WTC11 (cell line): ENCODE results near the gene TRAPPC11. TPM values are rescaled to one million over a fixed set of nuclear protein-coding genes. Genes with fewer than 3 reads are reported as not detected.

Experiments
- ATAC-seq: fragments of 200-7000 bp; cut with Tn5 transposase; 2 replicates; pipeline ENCODE4 v1.10.0; 2021; ENCODE audit warnings: mild to moderate bottlenecking, moderate library complexity
- CTCF ChIA-PET: fragments of 300-600 bp; sonication (Branson Sonifier 250); formaldehyde crosslinking; loops from one replicate; lab custom pipeline; 2021; ENCODE audit warnings: antibody characterized with exemption; lab: Charles Lee
- POLR2A ChIA-PET: fragments of 350-600 bp; sonication (Branson Sonifier 250); formaldehyde crosslinking; loops from one replicate; lab custom pipeline; 2021; ENCODE audit warnings: antibody characterized with exemption; lab: Charles Lee
- DNase-seq: peaks from one replicate; pipeline ENCODE4 v3.0.0; 2021; ENCODE audit warnings: low spot score
- H3K27ac Mint-ChIP-seq: 2 replicates; pipeline ENCODE4 v1.8.0; 2021; ENCODE audit warnings: mixed read lengths
- H3K27me3 Mint-ChIP-seq: 2 replicates; pipeline ENCODE4 v1.8.0; 2021; ENCODE audit warnings: low read depth, mild to moderate bottlenecking, moderate library complexity, mixed read lengths
- H3K36me3 Mint-ChIP-seq: 2 replicates; pipeline ENCODE4 v1.8.0; 2021; ENCODE audit warnings: mixed read lengths
- H3K4me1 Mint-ChIP-seq: 2 replicates; pipeline ENCODE4 v1.8.0; 2022; ENCODE audit warnings: mixed read lengths
- H3K4me3 Mint-ChIP-seq: 2 replicates; pipeline ENCODE4 v1.8.0; 2021; ENCODE audit warnings: mild to moderate bottlenecking, moderate library complexity, mixed read lengths
- H3K9me3 Mint-ChIP-seq: 2 replicates; pipeline ENCODE4 v1.8.0; 2021; ENCODE audit warnings: mixed read lengths
- CREB1 ChIP-seq: sonication (generic); formaldehyde crosslinking; IDR thresholded peaks from 2 replicates; pipeline ENCODE4 v1.8.0; 2023; ENCODE audit warnings: mild to moderate bottlenecking, missing genetic modification reagents
- MXD4 ChIP-seq: fragments of 250-450 bp; sonication (Bioruptor Pico); IDR thresholded peaks from 2 replicates; pipeline ENCODE4 v1.8.0; 2021; ENCODE audit warnings: mild to moderate bottlenecking, moderate library complexity, borderline replicate concordance
- MYBL2 ChIP-seq: sonication (generic); formaldehyde crosslinking; IDR thresholded peaks from 2 replicates; pipeline ENCODE4 v1.8.1; 2023; ENCODE audit warnings: mild to moderate bottlenecking, moderate library complexity, missing genetic modification reagents
- NFE2L1 ChIP-seq: sonication (generic); formaldehyde crosslinking; IDR thresholded peaks from 2 replicates; pipeline ENCODE4 v1.8.1; 2023; ENCODE audit warnings: missing genetic modification reagents
- OVOL2 ChIP-seq: fragments of 250-450 bp; sonication (Bioruptor Pico); IDR thresholded peaks from 2 replicates; pipeline ENCODE4 v1.9.0; 2021; ENCODE audit warnings: mild to moderate bottlenecking, borderline replicate concordance
- RELA ChIP-seq: sonication (generic); formaldehyde crosslinking; IDR thresholded peaks from 2 replicates; pipeline ENCODE4 v1.8.1; 2022; ENCODE audit warnings: missing genetic modification reagents, mild to moderate bottlenecking, borderline replicate concordance
- TEAD1 ChIP-seq: sonication (generic); formaldehyde crosslinking; IDR thresholded peaks from 2 replicates; pipeline ENCODE4 v1.8.0; 2022; ENCODE audit warnings: mild to moderate bottlenecking, missing genetic modification reagents
- ZBTB21 ChIP-seq: sonication (generic); formaldehyde crosslinking; IDR thresholded peaks from 2 replicates; pipeline ENCODE4 v1.8.1; 2023; ENCODE audit warnings: mild to moderate bottlenecking, missing genetic modification reagents, borderline replicate concordance
- ZNF671 ChIP-seq: fragments of 250-450 bp; sonication (Bioruptor Pico); IDR thresholded peaks from 2 replicates; pipeline ENCODE4 v1.8.0; 2021; ENCODE audit warnings: mild to moderate bottlenecking
- total RNA-seq: library from RNA; stranded (reverse); gene quantifications from 3 replicates; pipeline ENCODE4 v1.2.3, GENCODE V29; 2021
- TF ChIP-seq, protein P1 (sequence below): fragments of 250-450 bp; sonication (Bioruptor Pico); IDR thresholded peaks from 2 replicates; pipeline ENCODE4 v1.8.0; 2021; ENCODE audit warnings: mild to moderate bottlenecking
- TF ChIP-seq, protein P2 (sequence below): fragments of 250-450 bp; sonication (Bioruptor Pico); IDR thresholded peaks from 2 replicates; pipeline ENCODE4 v1.9.0; 2021; ENCODE audit warnings: mild to moderate bottlenecking
- TF ChIP-seq, protein P3 (sequence below): sonication (generic); formaldehyde crosslinking; IDR thresholded peaks from 2 replicates; pipeline ENCODE4 v1.8.1; 2022; ENCODE audit warnings: missing genetic modification reagents, borderline replicate concordance
- TF ChIP-seq, protein P4 (sequence below): sonication (generic); formaldehyde crosslinking; conservative IDR thresholded peaks from 2 replicates; pipeline ENCODE4 v1.8.1; 2023; ENCODE audit warnings: mild to moderate bottlenecking, low read depth, missing genetic modification reagents, moderate library complexity
- TF ChIP-seq, protein P5 (sequence below): sonication (generic); formaldehyde crosslinking; IDR thresholded peaks from 2 replicates; pipeline ENCODE4 v1.8.0; 2022; ENCODE audit warnings: mild to moderate bottlenecking, missing genetic modification reagents

The TRAPPC11 gene
- total RNA-seq, 1 experiment from 2014 or later = 33.6 TPM

DNA sequence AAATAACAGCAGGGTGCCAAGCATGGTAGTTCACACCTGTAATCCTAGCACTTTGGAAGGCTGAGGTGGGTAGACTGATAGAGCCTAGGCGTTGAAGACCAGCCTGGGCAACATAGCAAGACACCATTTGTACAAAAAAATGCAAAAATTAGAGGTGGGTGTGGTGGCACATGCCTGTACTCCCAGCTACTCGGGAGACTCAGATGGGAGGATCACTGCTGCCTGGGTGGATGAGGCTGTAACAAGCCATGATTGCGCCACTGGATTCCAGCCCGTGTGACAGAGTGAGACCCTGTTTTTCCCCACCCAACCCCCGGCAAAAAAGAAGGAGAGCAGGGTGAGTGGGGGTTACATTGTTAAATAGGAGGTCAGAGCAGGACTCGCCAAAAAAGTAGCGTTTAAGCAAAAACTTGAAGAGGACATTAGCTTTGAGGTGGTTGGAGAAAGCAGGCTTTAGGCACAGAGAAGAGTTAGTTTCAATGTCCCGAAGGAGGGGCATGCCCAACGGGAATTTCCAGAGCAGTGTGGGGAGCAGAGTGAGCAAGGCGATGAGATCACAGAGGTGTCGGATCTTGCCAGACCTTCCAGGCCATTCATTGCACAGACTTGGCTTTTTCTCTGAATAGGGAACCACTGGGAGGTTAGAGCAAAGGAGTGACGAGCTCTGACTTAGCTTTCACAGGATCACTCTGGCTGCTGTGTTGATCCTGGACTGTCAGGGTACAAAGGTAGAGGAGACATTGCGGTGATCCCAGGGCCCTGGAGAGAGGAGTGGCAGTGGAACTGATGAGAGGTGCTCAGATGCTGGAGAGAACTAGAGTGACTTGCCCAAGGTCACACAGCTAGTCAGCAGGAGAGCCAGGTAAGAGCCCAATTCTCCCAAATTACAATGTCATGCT, 70.6 kb downstream of the TRAPPC11 start:
- no peak overlapping the region for H3K27ac Mint-ChIP-seq
- POLR2A ChIA-PET = no interaction called here

DNA sequence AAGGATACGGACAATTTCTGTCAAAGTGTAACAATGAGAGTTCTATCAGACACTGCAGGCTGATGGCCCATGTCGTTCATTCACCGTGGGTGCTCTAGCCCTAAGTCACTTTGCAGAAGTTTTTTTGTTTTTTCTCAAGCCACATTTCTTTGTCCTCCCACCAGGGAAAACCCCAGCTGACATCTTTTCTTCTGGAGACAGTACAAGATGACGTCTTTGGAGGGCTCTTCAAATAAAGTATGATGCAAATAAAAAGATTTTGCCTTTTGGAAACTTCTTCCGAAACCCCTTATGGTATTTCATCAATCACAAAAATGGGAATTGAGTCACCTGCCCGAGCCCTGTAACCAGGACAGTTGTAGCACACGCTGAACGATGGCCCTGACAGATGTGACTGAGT, 73.2 kb downstream of the TRAPPC11 start:
- no peaks in the 10 kb centered on the region for H3K27me3 Mint-ChIP-seq
- no peak for ATAC-seq
- H3K4me3 Mint-ChIP-seq = no peak overlapping the region
- H3K4me1 Mint-ChIP-seq = peaks cover 4% of the 10 kb centered on the region; the same call in 1 of the 2 replicates
- H3K36me3 Mint-ChIP-seq = no peaks in the 10 kb centered on the region
- no peak for DNase-seq
- ChIA-PET POLR2A (no interaction called here), CTCF (no interaction called here)
- no peak overlapping the region for H3K27ac Mint-ChIP-seq
- TF ChIP-seq MYBL2 (CRISPR knock-in tag) (no peak), ZNF671 (no peak), ZBTB21 (no peak), OVOL2 (CRISPR knock-in tag) (no peak), TEAD1 (no peak)
- TF ChIP-seq, protein P1, sequence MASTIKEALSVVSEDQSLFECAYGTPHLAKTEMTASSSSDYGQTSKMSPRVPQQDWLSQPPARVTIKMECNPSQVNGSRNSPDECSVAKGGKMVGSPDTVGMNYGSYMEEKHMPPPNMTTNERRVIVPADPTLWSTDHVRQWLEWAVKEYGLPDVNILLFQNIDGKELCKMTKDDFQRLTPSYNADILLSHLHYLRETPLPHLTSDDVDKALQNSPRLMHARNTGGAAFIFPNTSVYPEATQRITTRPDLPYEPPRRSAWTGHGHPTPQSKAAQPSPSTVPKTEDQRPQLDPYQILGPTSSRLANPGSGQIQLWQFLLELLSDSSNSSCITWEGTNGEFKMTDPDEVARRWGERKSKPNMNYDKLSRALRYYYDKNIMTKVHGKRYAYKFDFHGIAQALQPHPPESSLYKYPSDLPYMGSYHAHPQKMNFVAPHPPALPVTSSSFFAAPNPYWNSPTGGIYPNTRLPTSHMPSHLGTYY (CRISPR knock-in tag) = no peak
- TF ChIP-seq, protein P2, sequence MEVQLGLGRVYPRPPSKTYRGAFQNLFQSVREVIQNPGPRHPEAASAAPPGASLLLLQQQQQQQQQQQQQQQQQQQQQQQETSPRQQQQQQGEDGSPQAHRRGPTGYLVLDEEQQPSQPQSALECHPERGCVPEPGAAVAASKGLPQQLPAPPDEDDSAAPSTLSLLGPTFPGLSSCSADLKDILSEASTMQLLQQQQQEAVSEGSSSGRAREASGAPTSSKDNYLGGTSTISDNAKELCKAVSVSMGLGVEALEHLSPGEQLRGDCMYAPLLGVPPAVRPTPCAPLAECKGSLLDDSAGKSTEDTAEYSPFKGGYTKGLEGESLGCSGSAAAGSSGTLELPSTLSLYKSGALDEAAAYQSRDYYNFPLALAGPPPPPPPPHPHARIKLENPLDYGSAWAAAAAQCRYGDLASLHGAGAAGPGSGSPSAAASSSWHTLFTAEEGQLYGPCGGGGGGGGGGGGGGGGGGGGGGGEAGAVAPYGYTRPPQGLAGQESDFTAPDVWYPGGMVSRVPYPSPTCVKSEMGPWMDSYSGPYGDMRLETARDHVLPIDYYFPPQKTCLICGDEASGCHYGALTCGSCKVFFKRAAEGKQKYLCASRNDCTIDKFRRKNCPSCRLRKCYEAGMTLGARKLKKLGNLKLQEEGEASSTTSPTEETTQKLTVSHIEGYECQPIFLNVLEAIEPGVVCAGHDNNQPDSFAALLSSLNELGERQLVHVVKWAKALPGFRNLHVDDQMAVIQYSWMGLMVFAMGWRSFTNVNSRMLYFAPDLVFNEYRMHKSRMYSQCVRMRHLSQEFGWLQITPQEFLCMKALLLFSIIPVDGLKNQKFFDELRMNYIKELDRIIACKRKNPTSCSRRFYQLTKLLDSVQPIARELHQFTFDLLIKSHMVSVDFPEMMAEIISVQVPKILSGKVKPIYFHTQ (CRISPR knock-in tag) = no peak
- TF ChIP-seq, protein P3, sequence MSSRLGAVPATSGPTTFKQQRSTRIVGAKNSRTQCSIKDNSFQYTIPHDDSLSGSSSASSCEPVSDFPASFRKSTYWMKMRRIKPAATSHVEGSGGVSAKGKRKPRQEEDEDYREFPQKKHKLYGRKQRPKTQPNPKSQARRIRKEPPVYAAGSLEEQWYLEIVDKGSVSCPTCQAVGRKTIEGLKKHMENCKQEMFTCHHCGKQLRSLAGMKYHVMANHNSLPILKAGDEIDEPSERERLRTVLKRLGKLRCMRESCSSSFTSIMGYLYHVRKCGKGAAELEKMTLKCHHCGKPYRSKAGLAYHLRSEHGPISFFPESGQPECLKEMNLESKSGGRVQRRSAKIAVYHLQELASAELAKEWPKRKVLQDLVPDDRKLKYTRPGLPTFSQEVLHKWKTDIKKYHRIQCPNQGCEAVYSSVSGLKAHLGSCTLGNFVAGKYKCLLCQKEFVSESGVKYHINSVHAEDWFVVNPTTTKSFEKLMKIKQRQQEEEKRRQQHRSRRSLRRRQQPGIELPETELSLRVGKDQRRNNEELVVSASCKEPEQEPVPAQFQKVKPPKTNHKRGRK (CRISPR knock-in tag) = no peak
- TF ChIP-seq, protein P4, sequence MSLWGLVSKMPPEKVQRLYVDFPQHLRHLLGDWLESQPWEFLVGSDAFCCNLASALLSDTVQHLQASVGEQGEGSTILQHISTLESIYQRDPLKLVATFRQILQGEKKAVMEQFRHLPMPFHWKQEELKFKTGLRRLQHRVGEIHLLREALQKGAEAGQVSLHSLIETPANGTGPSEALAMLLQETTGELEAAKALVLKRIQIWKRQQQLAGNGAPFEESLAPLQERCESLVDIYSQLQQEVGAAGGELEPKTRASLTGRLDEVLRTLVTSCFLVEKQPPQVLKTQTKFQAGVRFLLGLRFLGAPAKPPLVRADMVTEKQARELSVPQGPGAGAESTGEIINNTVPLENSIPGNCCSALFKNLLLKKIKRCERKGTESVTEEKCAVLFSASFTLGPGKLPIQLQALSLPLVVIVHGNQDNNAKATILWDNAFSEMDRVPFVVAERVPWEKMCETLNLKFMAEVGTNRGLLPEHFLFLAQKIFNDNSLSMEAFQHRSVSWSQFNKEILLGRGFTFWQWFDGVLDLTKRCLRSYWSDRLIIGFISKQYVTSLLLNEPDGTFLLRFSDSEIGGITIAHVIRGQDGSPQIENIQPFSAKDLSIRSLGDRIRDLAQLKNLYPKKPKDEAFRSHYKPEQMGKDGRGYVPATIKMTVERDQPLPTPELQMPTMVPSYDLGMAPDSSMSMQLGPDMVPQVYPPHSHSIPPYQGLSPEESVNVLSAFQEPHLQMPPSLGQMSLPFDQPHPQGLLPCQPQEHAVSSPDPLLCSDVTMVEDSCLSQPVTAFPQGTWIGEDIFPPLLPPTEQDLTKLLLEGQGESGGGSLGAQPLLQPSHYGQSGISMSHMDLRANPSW (CRISPR knock-in tag) = no peak
- no peaks in the 10 kb centered on the region for H3K9me3 Mint-ChIP-seq

More for the DNA sequence above, 70.6 kb downstream of the TRAPPC11 start:
- H3K36me3 Mint-ChIP-seq = no peaks in the 10 kb centered on the region
- CTCF ChIA-PET = no interaction called here
- TF ChIP-seq NFE2L1 (CRISPR knock-in tag) (no peak), CREB1 (CRISPR knock-in tag) (no peak), RELA (CRISPR knock-in tag) (no peak), MXD4 (no peak)
- TF ChIP-seq, protein P5, sequence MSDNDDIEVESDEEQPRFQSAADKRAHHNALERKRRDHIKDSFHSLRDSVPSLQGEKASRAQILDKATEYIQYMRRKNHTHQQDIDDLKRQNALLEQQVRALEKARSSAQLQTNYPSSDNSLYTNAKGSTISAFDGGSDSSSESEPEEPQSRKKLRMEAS (CRISPR knock-in tag) = no peak
- TF ChIP-seq, all 79 proteins: peak for 0
- peaks cover 7% of the 10 kb centered on the region; the same call in 1 of the 2 replicates for H3K9me3 Mint-ChIP-seq
- no peaks in the 10 kb centered on the region for H3K27me3 Mint-ChIP-seq
- ATAC-seq (no peak), DNase-seq (no peak)
- H3K4me1 Mint-ChIP-seq = peaks cover 4% of the 10 kb centered on the region; the same call in 1 of the 2 replicates
- no peak overlapping the region for H3K4me3 Mint-ChIP-seq
